GM18909 (cell line): ENCODE measurements around the gene MFRP.

Experiments
- ATAC-seq: cut with Tn5 transposase; IDR thresholded peaks from one replicate; pipeline ENCODE4 v1.9.1; 2021; ENCODE audit warnings: mild to moderate bottlenecking; ENCODE audit not compliant: unreplicated experiment, poor library complexity

MFRP gene

DNA sequence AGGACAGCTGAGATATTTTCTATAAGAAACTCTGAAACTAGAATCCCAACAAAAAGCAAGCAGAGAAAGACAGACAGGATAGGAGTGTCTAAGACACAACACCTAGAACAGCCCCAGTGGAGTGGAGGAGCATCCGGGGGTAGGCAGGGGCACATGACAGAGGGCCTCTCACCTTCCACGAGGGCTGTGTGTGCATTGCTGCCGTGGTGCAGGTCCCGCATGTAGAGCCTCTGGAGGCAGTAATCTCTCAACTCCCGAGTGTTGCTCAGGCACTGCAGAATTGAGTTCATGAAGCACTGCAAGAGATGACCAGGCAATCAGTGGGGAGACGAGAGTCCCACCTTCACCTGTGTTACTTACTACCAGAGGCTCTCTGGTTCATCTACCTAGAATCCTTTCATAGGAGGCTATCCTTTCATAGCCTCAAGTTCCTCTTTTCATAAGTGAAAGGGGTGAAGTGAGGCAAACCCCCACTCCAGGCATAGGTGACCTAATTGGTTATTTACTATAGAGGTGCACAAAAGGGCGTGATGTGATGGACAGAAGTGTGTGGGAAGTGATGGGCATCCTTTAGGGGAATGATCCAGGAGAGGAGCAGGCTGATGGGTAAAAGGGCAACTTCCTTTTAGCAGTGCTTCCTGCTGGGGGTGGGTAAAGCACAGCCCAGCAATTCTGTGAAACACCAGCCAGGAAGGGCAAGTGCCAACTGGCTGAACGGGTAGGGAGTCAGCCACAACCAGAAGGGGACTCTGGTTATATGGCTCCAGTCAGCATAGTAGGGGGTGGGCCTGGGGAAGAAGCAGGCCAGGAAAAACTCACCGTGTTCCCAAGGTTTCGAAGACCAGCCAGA is 13.1 kb upstream of the MFRP start:
- ATAC-seq, result no peak

DNA sequence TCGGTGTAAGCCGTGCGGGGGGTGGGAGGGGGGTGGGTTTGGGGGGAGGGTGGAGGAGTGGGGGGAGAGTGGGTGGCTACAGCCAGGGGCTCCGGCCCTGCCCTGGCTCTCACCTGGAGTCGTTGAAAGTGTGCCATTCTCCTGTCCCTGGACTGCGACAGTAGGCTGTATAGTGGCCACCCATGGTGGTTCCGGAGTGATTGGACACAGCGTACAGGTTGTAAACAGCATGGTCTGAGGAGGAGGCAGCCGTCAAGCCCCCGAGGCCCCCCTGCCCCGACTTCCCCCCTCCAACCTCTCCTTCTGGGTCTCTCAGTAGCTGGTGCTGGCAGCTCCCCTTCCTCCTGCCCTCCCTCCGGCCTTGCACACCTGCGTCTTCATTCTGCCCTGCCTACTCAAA is 10.6 kb upstream of the MFRP start:
- ATAC-seq, result no peak

DNA sequence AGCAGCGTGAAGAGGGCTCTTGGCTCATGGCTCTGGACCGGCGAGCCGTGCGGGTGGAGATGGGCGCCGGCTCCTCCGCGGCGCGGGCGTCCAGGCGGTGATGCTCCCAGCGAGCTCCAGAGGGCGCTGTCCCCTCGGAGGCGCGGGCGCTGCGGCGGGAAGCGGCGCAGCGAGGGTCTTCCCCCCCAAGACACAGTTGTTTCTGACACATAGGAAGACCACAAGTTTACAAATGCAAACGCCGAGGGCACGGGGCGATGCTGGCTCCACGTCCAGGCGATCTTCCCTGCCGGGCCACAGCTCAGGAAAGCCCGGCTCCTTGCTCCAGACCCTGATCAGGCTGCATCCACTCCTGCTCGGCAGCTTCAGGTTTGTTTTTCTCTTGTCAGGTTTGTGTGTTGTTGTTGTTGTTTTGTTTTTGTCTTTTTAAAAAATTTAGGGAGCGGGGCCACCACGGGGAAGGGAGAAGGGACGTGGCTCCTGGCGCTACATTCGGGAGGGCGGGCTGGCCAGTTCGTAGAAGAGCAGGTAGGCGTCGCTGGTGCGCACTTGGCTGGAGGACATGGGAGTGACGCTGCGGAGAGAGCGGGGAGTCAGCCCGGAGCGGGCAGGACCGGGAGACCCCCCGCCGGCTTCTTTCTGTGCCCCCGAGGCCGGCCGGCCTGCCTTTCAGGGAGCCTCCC is 10.0 kb upstream of the MFRP start:
- ATAC-seq, result peak; percentile 70

DNA sequence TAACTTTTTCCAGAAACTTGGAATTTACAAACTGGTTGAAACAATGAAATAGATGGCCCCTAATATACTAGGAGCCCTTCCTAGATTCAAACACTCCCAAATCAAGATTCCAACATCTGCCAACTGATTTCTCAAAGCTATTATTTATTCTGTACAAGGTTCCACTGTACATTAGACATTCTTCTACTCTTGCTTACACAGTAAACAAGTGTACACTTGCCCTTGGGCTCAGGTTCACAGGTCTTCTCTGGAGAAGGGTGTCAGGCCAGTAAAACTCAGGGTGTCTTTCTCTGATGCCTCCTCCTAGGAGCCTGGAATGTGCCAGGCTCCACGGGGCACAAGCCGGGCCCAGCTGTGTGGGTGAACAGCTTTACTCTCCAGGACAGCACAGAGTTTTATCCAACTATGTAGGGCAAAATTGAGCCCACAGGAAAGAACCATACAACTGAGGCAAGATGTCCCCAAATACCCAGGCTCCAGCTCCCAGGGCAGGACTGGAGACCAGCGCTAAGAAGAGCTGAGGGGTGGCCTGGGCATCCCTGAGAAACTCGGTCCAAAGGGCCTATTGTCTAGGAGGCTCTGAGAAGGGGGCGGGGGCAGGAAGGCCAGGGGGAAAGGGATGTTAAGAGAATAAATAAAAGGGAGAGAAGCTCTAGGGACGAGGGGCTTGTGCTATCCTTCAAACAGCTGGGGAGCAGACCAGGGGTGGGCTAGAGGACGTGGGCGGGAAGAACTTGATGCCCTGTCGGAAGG is 8.8 kb upstream of the MFRP start:
- no peak for ATAC-seq

DNA sequence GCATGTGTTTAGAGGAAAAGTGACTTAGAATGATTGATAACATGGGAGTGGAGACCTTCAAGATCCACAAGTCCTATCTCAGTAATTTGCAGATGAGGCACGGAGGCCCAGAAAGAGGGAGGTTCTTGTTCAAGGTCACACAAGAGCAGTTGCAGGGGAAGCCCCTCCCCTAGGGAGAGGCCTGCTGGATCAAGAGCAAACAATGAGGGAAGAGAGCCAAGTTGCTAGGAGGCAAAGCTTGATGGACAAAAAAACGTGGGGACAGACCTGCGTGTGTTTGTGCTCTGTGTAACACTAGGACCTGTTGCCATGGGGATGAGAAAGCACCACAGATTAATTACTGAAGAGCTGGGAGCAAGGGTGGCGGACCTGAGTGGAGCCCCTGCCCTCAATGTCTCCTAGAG is 6.4 kb upstream of the MFRP start:
- no peak for ATAC-seq

DNA sequence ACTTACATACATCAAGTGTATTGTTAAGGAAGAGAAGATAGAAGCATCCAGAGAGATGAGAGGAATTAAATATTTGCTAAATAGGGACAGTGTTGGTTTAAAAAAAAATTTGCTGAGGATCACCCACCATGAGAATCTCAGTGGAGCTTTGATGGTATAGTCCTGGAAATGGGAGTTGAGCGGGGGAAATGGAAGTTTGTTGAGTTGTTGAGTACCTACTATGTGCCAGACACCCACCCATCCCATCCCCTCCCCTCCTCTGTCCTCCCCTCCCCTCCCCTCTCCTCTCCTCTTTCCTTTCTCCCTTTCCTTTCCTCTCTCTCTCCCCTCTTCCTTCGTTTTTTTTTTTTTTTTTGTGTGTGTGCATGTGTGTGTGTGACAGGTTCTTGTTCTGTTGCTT is 4.7 kb upstream of the MFRP start:
- no peak for ATAC-seq

DNA sequence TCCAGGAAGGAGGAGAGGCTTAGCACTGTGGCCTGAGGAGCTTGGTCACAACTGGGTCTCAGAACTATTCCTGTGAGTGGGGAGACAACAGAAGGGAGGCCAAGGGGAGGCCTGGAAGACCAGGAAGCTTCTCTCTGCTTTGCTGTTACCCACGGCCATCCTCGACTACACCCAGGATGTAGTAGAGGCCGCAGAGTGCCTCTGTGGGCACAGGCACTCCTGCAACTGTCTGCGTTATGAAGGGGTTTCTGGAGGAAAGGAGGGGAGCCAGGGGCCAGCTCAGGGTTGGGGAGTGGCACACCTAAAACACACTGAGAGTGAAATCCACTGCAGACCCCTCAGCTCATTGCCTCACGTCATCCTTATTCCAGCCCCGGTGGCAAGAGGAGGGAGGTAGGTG is 3.8 kb upstream of the MFRP start:
- ATAC-seq, result no peak

DNA sequence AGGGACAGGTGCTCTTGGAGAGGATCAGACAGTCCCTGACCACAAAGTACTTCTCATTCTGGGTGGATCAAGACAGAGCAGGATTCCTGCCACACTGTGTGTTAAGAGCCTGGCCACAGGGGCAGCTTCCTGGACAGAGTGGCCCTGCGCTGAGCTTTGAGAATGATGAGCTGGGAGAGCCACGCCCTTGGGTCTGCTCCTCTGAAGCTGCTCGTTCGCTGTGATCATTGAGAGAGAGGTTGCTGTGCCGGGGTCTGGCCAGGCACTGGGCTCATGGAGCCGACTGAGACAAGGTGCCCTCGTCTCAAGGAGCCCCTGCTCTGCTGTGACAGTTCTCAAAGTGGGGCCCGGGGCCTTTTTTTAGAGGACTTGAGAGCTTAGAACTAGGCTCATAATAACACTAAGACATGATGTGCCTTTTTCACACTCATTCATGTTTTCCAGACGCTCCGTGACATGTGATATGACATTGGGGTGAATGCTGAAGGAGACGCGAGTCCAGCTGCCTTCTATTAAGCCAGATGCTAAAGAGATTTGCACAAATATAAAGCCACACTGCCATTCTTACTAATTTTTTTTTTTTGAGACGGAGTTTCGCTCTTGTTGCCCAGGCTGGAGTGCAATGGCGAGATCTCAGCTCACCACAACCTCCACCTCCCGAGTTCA is 1.6 kb upstream of the MFRP start:
- ATAC-seq, result no peak

DNA sequence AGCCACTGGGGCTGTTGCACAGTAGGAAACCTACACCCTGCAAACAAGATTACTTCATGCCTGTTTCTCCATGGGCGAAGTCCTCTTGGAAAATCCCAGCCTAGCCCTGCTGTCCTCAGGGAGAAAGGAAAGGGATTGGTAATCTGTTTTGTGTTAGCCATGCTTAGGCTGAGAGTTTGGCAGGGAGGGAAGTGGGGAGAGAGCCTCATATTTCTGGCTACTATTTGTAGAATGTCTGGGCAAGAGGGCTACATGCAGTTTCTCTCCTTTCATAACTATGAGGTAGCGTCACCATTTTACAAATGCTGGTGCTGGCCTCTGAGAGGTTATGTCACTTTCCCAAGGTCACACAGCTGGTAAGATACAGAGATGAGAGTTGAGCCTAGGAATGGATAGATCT is 737 bp upstream of the MFRP start:
- ATAC-seq, result no peak

DNA sequence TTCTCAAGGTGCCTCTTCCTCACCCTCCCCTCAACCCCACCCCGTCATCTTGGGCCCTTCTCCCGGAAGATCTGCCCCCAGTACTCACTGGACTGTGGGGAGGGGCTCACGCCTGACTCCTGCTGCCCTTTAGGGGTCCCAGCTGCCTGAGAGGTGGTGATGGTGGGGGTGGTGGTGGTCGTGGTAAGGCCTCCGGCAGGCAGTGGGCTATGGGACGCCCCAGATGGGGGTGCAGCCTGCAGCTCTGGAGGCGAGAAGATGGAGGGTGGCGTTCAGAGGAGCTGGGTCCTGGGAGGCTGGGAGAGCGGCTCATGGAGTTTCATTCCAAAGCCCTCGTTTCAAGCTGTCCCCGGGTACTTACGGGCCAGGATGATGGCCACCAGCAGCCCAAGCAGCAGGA is 820 bp downstream of the MFRP start:
- no peak for ATAC-seq

DNA sequence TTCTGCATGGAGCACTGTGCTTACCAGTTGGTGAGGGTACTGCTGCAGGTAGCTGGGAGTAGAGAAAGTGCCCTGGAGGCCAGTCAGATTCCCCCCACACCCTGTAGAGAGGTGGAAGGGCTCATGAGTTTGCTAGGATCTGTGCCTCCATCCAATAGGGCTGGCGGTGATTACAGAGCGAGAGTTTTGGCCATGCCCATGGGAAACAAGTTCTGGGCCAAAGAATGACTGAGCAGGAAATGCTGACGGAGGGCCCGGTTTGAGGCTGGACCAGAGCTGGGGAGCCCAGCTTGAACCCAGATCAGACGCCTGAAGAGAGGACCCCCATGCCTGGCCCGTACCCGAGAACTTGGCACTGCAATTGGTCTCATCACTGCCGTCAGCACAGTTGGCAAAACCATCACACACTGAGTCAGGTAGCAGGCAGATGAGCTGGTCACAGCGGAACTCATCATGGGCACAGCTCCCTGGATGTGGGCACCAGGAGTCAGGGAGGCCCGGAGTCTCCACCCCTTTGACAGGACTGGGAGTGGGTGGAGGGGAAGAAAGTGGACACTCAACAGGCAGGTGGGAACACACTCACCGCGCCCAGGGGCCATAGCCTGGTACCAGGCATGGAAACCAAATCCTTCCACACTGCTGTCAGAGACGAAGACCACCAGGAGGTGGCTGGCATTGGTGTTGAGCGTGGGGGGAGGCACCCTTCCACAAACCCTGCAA is 2.1 kb downstream of the MFRP start:
- no peak for ATAC-seq

DNA sequence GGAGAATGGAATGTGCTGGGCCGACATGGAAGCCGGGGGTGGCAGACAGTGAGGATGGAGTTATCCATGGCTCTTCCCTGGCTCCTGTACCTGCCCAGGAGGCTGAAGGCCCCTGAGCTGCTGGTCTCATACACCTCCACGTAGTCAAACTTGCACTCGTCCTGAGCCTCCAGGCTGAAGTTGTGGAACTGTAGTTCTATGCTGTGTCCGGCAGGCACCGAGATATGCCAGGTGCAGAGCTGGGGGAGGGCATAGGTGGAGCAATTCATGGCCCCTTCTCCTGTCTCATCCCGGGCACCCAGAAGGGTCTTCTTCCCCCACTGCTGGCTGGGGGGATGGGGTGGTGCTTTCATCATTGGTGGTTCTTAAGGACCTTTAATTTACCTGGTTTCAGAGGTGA is 2.8 kb downstream of the MFRP start:
- ATAC-seq, result no peak

DNA sequence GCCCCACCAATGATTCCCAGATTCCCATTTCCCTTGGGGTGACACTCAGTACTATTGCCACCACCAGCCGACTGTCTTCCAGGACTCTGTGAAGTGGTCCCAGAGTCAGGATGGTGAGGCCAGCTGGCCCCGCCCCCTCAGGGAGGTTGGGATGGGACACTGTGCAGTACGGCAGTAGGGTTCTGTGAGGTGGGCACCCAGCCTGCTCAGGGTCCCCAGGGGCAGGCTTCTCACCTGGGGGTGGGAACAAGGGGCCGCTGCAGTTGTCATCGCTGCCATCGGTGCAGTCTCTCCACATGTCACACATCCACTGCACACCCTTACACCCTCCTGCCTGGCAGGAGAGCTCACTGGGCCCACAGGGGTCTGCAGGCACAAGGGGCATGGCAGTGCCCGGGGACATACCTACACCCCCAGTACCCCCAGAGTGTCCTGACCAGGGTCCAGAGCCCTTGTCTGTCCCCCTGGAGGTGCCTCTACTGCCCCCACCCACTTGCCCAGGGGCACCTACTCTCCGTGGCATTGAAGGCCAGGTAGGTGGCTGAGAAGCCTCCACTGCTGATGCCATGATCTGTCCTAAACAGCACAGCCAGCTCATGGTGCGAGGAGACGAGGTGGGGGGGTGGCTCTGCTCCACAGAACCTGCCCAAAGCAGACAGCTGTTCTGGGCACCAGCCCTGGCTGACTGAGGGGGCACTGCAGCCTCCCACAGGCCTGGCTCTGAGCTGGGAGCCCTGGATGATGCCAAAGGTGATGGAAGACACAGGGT is 4.0 kb downstream of the MFRP start:
- no peak for ATAC-seq

DNA sequence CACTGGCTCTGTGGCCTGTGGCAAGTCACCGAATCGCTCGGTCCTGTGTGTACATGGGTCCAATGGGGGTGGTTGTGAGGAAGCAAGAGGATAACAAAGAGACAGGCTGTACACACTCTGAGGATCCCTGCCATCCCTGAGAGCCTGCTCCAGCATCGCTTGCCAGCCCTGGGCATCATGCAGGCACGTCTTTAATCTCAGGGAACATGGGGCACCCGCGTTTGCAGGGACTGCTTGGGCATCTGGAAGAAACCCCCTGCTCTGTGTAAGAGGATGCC is 4.5 kb downstream of the MFRP start:
- ATAC-seq, result no peak

DNA sequence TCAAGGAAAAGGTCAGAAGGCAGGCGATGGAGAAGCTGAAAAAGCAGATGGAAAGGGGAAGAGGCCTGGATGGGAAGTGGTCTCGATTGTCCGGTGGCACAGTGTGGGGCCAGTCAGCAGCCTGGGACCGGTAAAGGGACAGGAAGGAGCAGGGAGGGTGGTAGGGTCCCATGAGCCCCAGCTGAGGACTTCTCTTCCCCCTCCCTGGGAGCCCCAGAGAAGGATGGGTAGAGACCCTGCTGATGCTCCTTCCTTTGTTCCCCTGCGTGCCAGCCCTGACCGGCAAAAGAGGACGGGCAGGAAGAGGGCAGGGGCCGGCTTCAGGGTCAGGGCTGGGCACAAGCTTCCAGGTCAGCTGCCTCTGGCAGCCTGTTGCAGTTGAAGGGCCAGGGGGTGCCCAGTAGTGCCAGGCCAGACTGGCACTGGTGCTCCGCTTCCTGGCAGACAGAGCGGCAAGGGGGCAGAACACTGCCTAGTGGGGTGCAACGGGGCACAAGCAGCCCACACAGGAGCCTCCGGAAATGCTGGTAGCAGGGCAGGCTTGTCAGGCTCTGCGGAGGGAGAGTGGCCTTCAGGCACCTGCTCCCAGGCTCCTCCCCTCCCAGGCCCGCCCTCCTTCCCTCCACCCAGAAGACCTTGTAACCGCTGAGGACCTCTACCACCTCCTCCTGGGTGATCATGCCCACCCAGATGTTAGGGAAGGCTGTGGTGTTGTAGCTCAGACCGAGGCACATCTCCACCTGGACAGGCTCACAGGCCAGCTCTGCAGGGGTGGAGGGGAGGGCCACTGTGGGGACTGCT is 5.1 kb downstream of the MFRP start:
- ATAC-seq, result no peak

DNA sequence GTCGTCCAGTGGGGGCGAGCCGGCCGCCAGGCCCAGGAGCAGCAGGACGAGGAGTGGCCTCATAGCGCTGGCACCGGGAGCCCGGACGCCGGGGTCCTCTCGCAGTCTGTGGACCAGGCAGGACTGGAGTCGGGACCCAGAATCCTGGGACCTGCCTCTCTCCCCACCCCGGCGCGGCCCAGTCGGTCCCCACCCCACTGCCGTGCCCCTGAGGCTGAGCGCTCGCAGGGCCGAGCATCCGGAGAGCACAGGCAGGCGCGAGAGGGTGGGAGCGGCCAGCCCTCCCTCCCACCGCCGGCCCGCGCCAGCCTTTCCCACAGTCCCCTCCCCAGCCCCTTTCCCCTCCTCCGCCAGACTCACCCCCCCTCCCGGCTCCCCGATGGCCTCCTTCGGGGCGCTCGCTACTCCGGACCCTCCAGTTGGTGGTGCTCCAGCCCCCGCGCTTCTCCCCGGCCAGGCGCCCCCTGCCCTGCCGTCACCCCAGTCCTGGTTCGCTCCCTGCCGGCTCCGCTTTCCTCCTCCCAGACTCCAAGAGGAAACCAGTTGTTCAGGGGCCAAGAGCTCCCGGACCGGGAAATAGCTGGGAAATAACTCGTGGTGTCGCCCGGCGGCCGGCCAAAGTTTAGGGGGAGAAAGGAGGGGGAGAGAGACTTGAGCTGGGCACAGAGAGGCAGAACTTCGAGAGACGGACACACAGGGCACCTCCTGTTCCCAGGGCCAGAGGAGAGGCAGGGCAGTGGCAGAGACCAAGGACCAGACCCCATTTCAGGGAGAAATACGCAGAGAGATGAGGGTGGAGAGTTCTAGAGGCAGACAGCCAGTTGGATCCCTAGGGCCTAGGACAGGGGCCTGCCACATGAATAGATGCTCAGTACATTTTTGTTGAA is 5.9 kb downstream of the MFRP start, which contains the start of gene C1QTNF5:
TSS of gene C1QTNF5 (minus strand) at position 549 of the 887 bp plus-strand sequence. CDS start at position 63, 486 bp downstream.
- no peak for ATAC-seq

DNA sequence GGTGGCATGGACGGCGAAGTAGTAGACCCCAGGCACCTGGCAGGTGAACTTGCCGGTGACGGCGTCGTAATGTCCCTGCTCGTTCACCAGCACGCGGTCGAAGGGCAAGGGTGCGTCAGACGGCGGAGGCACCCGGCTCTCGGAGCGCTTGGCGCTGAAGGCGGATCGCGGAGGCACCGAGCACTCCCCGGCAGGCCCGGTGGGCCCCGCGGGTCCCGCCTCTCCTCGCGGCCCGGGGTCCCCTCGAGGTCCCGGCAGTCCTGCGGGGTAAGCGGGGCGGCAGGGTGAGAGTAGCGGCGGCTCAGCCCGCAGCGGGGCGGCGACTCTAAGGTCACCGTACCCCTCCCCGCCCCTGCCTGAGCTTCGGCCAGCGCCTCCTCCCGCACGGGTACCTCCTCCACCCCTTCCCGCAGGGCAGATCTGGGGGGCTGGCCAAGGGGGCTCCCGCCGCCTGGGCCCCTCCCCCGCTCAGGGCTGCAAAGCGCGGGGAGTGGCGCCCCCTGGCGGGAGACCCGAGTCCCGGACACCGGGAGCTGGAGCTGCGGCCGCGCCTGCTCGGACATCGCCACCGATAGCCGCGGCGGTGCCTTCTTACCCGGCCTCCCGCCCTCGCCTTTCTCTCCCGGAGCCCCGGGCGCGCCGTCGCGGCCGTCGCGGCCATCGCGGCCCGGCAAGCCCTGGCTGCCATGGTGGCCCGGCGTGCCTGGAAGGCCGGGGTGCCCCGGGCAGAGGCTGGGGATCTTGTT is 6.7 kb downstream of the MFRP start:
- no peak for ATAC-seq
